Activated CD4-positive, alpha-beta T cell treated with anti-CD3 and anti-CD28 coated beads for 48 hours (primary cell): ENCODE results near the gene CUX1.
A peak's percentile ranks its signal among the peaks of the same experiment; 100 is the strongest.
"Not testable (repeated sequence)": the region's sequence is repeated elsewhere in the genome, so short reads cannot be mapped to it uniquely, and the experiment has no call there.

Experiments used
- DNase-seq: peaks from one replicate; pipeline ENCODE4 v3.0.0-alpha.2; 2020

The CUX1 gene

GRCh38 chr7:102024005-102024768, 206.8 kb downstream of the CUX1 start:
- DNase-seq = no peak

- no peak for DNase-seq
Observed at GRCh38 chr7:102024769-102025391, 207.5 kb downstream of the CUX1 start.

- not testable (repeated sequence) for DNase-seq
Observed at GRCh38 chr7:102025777-102026176, 208.4 kb downstream of the CUX1 start.

- DNase-seq = peak; percentile 40
Observed at GRCh38 chr7:102028206-102028826, 210.9 kb downstream of the CUX1 start.

- no peak for DNase-seq
Observed at GRCh38 chr7:102029616-102030015, 212.2 kb downstream of the CUX1 start.

GRCh38 chr7:102030696-102031095, 213.3 kb downstream of the CUX1 start:
- no peak for DNase-seq

- DNase-seq = no peak
Observed at GRCh38 chr7:102036958-102037357, 219.5 kb downstream of the CUX1 start.

GRCh38 chr7:102039706-102040105, 222.3 kb downstream of the CUX1 start:
- DNase-seq = no peak

GRCh38 chr7:102040569-102040968, 223.1 kb downstream of the CUX1 start:
- DNase-seq = no peak

- no peak for DNase-seq
Observed at GRCh38 chr7:102042016-102042656, 224.7 kb downstream of the CUX1 start.

- not testable (repeated sequence) for DNase-seq
Observed at GRCh38 chr7:102042796-102043195, 225.4 kb downstream of the CUX1 start.

- no peak for DNase-seq
Observed at GRCh38 chr7:102044641-102044983, 227.2 kb downstream of the CUX1 start.

- no peak for DNase-seq
Observed at GRCh38 chr7:102044984-102045673, 227.7 kb downstream of the CUX1 start.

- DNase-seq = no peak
Observed at GRCh38 chr7:102045681-102046372, 228.4 kb downstream of the CUX1 start.

- no peak for DNase-seq
Observed at GRCh38 chr7:102046373-102047117, 229.1 kb downstream of the CUX1 start.

GRCh38 chr7:102047167-102047566, 229.7 kb downstream of the CUX1 start:
- no peak for DNase-seq

GRCh38 chr7:102049765-102050164, 232.3 kb downstream of the CUX1 start:
- no peak for DNase-seq

- no peak for DNase-seq
Observed at GRCh38 chr7:102050864-102051460, 233.5 kb downstream of the CUX1 start.

- DNase-seq = not testable (repeated sequence)
Observed at GRCh38 chr7:102051736-102052135, 234.3 kb downstream of the CUX1 start.

- DNase-seq = no peak
Observed at GRCh38 chr7:102054158-102054557, 236.7 kb downstream of the CUX1 start.
